ENCODE data around the gene BRD4.
A peak's percentile ranks its signal among the peaks of the same experiment; 100 is the strongest.

The BRD4 gene

GRCh38 chr19:15251749-15252397 is 80.5 kb downstream of the BRD4 start:
- peak; percentile 39 for TF ChIP-seq CTCF (IDR thresholded peaks at IDR 0.05; ENCODE audit: insufficient read depth, low read depth, low read length, missing control alignments)
- DNase-seq (ENCODE audit: low read depth), result peak; percentile 68
- no peak overlapping the region for H3K4me3 ChIP-seq (ENCODE audit: low read length)

- peak; percentile 17 for DNase-seq (ENCODE audit: low read depth)
- no peak overlapping the region for H3K4me3 ChIP-seq (ENCODE audit: low read length)
- no peak for TF ChIP-seq CTCF (IDR thresholded peaks at IDR 0.05; ENCODE audit: insufficient read depth, low read depth, low read length, missing control alignments)
Measured at GRCh38 chr19:15251010-15251748, 81.2 kb downstream of the BRD4 start.

GRCh38 chr19:15250640-15250993 is 81.7 kb downstream of the BRD4 start:
- H3K4me3 ChIP-seq (ENCODE audit: low read length), result no peak overlapping the region
- no peak for DNase-seq (ENCODE audit: low read depth)
- no peak for TF ChIP-seq CTCF (IDR thresholded peaks at IDR 0.05; ENCODE audit: insufficient read depth, low read depth, low read length, missing control alignments)

GRCh38 chr19:15249972-15250639 is 82.2 kb downstream of the BRD4 start:
- DNase-seq (ENCODE audit: low read depth), result peak; percentile 72
- no peak for TF ChIP-seq CTCF (IDR thresholded peaks at IDR 0.05; ENCODE audit: insufficient read depth, low read depth, low read length, missing control alignments)
- no peak overlapping the region for H3K4me3 ChIP-seq (ENCODE audit: low read length)

- TF ChIP-seq CTCF (IDR thresholded peaks at IDR 0.05; ENCODE audit: insufficient read depth, low read depth, low read length, missing control alignments), result no peak
- no peak overlapping the region for H3K4me3 ChIP-seq (ENCODE audit: low read length)
Measured at GRCh38 chr19:15249528-15249874, 82.8 kb downstream of the BRD4 start.

GRCh38 chr19:15248648-15249527 is 83.5 kb downstream of the BRD4 start:
- peak; percentile 1 for TF ChIP-seq CTCF (IDR thresholded peaks at IDR 0.05; ENCODE audit: insufficient read depth, low read depth, low read length, missing control alignments)
- peak; percentile 76 for DNase-seq (ENCODE audit: low read depth)

More at GRCh38 chr19:15249528-15249874, 82.8 kb downstream of the BRD4 start:
- no peak for DNase-seq (ENCODE audit: low read depth)

More at GRCh38 chr19:15248648-15249527, 83.5 kb downstream of the BRD4 start:
- no peak overlapping the region for H3K4me3 ChIP-seq (ENCODE audit: low read length)

All from epithelial cell of esophagus (primary cell).